Neural cell (in vitro differentiated cells): Measurements from ENCODE around the gene ASCL5. TPM values are rescaled to one million over a fixed set of nuclear protein-coding genes. Genes with fewer than 3 reads are reported as not detected.

ENCODE experiments used
- H2AFZ ChIP-seq: fragments of 200-600, 300-800 bp; sonication (generic), shearing (Covaris generic); 2 replicates; pipeline ENCODE4 v1.6.0; 2014; ENCODE audit warnings: low read depth, mild to moderate bottlenecking, antibody characterized with exemption, low read length, moderate library complexity
- H3F3A ChIP-seq: fragments of 200-600 bp; shearing (Covaris generic); 2 replicates; pipeline ENCODE4 v1.6.1; 2016; ENCODE audit warnings: mild to moderate bottlenecking, moderate library complexity, mixed read lengths, antibody characterized with exemption, low read length; ENCODE audit not compliant: insufficient read depth, poor library complexity, severe bottlenecking
- H3K27ac ChIP-seq: fragments of 200-600, 300-800 bp; sonication (generic), shearing (Covaris generic); 2 replicates; pipeline ENCODE4 v1.5.1; 2014; ENCODE audit warnings: mild to moderate bottlenecking, low read length, moderate library complexity
- H3K27me3 ChIP-seq: fragments of 300-800, 200-600 bp; sonication (generic), shearing (Covaris generic); 2 replicates; pipeline ENCODE4 v1.6.0; 2014; ENCODE audit warnings: mild to moderate bottlenecking, low read depth, low read length, moderate library complexity; ENCODE audit not compliant: insufficient read depth
- H3K36me3 ChIP-seq: fragments of 300-800, 200-600 bp; sonication (generic), shearing (Covaris generic); 2 replicates; pipeline ENCODE4 v1.5.1; 2014; ENCODE audit warnings: mild to moderate bottlenecking, antibody characterized with exemption, low read length, moderate library complexity; ENCODE audit not compliant: insufficient read depth
- H3K4me2 ChIP-seq: fragments of 300-800, 200-600 bp; sonication (generic), shearing (Covaris generic); 2 replicates; pipeline ENCODE4 v1.6.0; 2014; ENCODE audit warnings: mild to moderate bottlenecking, low read length
- H3K4me3 ChIP-seq: fragments of 300-800, 200-600 bp; sonication (generic), shearing (Covaris generic); 2 replicates; pipeline ENCODE4 v1.5.1; 2014; ENCODE audit warnings: mild to moderate bottlenecking, low read length, moderate library complexity
- H3K79me2 ChIP-seq: fragments of 200-600 bp; shearing (Covaris generic); replicated peaks from 2 replicates; pipeline ENCODE4 v1.6.0; 2014; ENCODE audit warnings: mild to moderate bottlenecking, low read length, moderate library complexity; ENCODE audit not compliant: insufficient read depth
- H3K9ac ChIP-seq: fragments of 300-800, 200-600 bp; sonication (generic), shearing (Covaris generic); 2 replicates; pipeline ENCODE4 v1.6.1; 2016; ENCODE audit warnings: mild to moderate bottlenecking, low read length, mixed read lengths
- H3K9me2 ChIP-seq: fragments of 200-600 bp; shearing (Covaris generic); 2 replicates; pipeline ENCODE4 v1.6.1; 2016; ENCODE audit warnings: mild to moderate bottlenecking, low read length, mixed read lengths; ENCODE audit not compliant: insufficient read depth
- H3K9me3 ChIP-seq: fragments of 200-600, 300-800 bp; sonication (generic), shearing (Covaris generic); 2 replicates; pipeline ENCODE4 v1.6.1; 2016; ENCODE audit warnings: mild to moderate bottlenecking, mixed run types, low read length, moderate library complexity, mixed read lengths
- H4K20me1 ChIP-seq: fragments of 200-600 bp; shearing (Covaris generic); 2 replicates; pipeline ENCODE4 v1.6.1; 2016; ENCODE audit warnings: mild to moderate bottlenecking, mixed run types; ENCODE audit not compliant: insufficient read depth
- CTCF ChIP-seq: fragments of 450-650 bp; IDR thresholded peaks from 2 replicates; pipeline ENCODE4 v1.5.1; 2014; ENCODE audit warnings: antibody characterized with exemption, mild to moderate bottlenecking, moderate library complexity; ENCODE audit not compliant: poor library complexity, severe bottlenecking
- EP300 ChIP-seq: fragments of 450-650 bp; conservative IDR thresholded peaks from 2 replicates; pipeline ENCODE4 v1.6.1; 2014; ENCODE audit warnings: antibody characterized with exemption, mild to moderate bottlenecking, moderate library complexity; ENCODE audit not compliant: poor library complexity, severe bottlenecking
- EZH2 ChIP-seq: fragments of 200-600, 300-800 bp; shearing (Covaris generic), sonication (generic); IDR thresholded peaks from 2 replicates; pipeline ENCODE4 v1.6.1; 2014; ENCODE audit warnings: antibody characterized with exemption, low read length, borderline replicate concordance, mild to moderate bottlenecking; ENCODE audit not compliant: insufficient read depth, poor library complexity, severe bottlenecking
- MXI1 ChIP-seq: fragments of 450-650 bp; conservative IDR thresholded peaks from 2 replicates; pipeline ENCODE4 v1.6.1; 2014; ENCODE audit warnings: antibody characterized with exemption, mild to moderate bottlenecking; ENCODE audit not compliant: poor library complexity, severe bottlenecking
- POLR2AphosphoS5 ChIP-seq: IDR thresholded peaks from 2 replicates; pipeline ENCODE4 v1.6.1; 2012
- RAD21 ChIP-seq: fragments of 450-650 bp; conservative IDR thresholded peaks from 2 replicates; pipeline ENCODE4 v1.6.1; 2014; ENCODE audit warnings: antibody characterized with exemption, mild to moderate bottlenecking, moderate library complexity
- SMC3 ChIP-seq: fragments of 450-650 bp; conservative IDR thresholded peaks from 2 replicates; pipeline ENCODE4 v1.6.1; 2014; ENCODE audit warnings: antibody characterized with exemption, mild to moderate bottlenecking, moderate library complexity; ENCODE audit not compliant: poor library complexity
- TAF1 ChIP-seq: IDR thresholded peaks from 2 replicates; pipeline ENCODE4 v1.6.1; 2012; ENCODE audit warnings: low read depth
- polyA plus RNA-seq: library from polyadenylated mRNA; depleted of rRNA; stranded (reverse); fragments of >200 nt; gene quantifications from 2 replicates; pipeline ENCODE4 v1.2.3, GENCODE V29; 2014
- TF ChIP-seq, protein P1 (sequence below): IDR thresholded peaks from 2 replicates; pipeline ENCODE4 v1.6.1; 2012; ENCODE audit warnings: borderline replicate concordance

Gene ASCL5
- polyA plus RNA-seq, 1 donor from 2014 or later: not detected

DNA sequence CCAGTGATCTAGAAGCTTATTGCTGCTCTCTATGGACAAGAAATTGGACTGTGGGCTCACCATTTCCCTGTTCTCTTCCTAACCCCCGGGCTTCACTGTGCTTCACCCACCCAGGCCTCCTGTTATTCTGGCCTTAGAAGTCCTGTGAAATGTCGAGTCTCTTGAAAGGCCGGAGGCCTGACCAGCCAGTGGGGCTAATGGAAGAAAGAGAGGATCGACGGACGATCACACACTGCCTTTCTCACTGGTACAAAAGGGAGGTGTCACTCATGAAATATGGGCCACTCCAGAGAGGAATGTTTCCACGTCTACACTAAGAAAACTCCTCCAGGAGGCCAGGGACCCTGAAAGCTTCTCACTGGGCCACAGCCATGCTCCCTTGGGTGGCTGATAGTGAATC, 50.9 kb downstream of the ASCL5 start:
- Histone ChIP-seq H3K27me3 (no peaks in the 10 kb centered on the region), H3K27ac (no peak overlapping the region), H3K9me2 (no peaks in the 10 kb centered on the region), H3K4me3 (no peak overlapping the region), H3K9me3 (no peaks in the 10 kb centered on the region), H3K4me2 (no peak overlapping the region), H3K79me2 (no peaks in the 10 kb centered on the region), H4K20me1 (no peaks in the 10 kb centered on the region), H3K9ac (no peak overlapping the region), H3K36me3 (no peaks in the 10 kb centered on the region), H2AFZ (no peak overlapping the region), H3F3A (no peaks in the 10 kb centered on the region)
- TF ChIP-seq TAF1: no peak
- no peak for TF ChIP-seq RAD21
- TF ChIP-seq SMC3: no peak
- no peak for TF ChIP-seq EZH2
- no peak for TF ChIP-seq CTCF
- TF ChIP-seq EP300: no peak
- no peak for TF ChIP-seq MXI1
- TF ChIP-seq POLR2AphosphoS5: no peak

GRCh38 chr1:201074018-201074417, 53.0 kb downstream of the ASCL5 start:
- H3K4me3 ChIP-seq: no peak overlapping the region
- no peak overlapping the region for H3K4me2 ChIP-seq
- H3K27ac ChIP-seq: no peak overlapping the region
- H3K9me2 ChIP-seq: no peaks in the 10 kb centered on the region
- TF ChIP-seq EP300: no peak
- no peak for TF ChIP-seq SMC3
- no peak for TF ChIP-seq MXI1
- TF ChIP-seq TAF1: no peak
- no peak for TF ChIP-seq RAD21
- TF ChIP-seq, protein P1, sequence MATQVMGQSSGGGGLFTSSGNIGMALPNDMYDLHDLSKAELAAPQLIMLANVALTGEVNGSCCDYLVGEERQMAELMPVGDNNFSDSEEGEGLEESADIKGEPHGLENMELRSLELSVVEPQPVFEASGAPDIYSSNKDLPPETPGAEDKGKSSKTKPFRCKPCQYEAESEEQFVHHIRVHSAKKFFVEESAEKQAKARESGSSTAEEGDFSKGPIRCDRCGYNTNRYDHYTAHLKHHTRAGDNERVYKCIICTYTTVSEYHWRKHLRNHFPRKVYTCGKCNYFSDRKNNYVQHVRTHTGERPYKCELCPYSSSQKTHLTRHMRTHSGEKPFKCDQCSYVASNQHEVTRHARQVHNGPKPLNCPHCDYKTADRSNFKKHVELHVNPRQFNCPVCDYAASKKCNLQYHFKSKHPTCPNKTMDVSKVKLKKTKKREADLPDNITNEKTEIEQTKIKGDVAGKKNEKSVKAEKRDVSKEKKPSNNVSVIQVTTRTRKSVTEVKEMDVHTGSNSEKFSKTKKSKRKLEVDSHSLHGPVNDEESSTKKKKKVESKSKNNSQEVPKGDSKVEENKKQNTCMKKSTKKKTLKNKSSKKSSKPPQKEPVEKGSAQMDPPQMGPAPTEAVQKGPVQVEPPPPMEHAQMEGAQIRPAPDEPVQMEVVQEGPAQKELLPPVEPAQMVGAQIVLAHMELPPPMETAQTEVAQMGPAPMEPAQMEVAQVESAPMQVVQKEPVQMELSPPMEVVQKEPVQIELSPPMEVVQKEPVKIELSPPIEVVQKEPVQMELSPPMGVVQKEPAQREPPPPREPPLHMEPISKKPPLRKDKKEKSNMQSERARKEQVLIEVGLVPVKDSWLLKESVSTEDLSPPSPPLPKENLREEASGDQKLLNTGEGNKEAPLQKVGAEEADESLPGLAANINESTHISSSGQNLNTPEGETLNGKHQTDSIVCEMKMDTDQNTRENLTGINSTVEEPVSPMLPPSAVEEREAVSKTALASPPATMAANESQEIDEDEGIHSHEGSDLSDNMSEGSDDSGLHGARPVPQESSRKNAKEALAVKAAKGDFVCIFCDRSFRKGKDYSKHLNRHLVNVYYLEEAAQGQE: no peak
- no peak for TF ChIP-seq POLR2AphosphoS5
- TF ChIP-seq EZH2: no peak
- no peak for TF ChIP-seq CTCF
- H4K20me1 ChIP-seq: no peaks in the 10 kb centered on the region
- H3K79me2 ChIP-seq: no peaks in the 10 kb centered on the region
- H2AFZ ChIP-seq: no peak overlapping the region
- H3K9me3 ChIP-seq: no peaks in the 10 kb centered on the region
- H3K36me3 ChIP-seq: no peaks in the 10 kb centered on the region
- no peaks in the 10 kb centered on the region for H3K27me3 ChIP-seq
- H3F3A ChIP-seq: no peaks in the 10 kb centered on the region
- no peak overlapping the region for H3K9ac ChIP-seq
